Natural killer cell treated with Interleukin-12 subunit alpha and Interleukin-12 subunit beta and Interleukin-15 and Interleukin-18, amount 100 ng/mL, for 72 hours (primary cell): ENCODE measurements around the gene MINAR1. TPM values are rescaled to one million over a fixed set of nuclear protein-coding genes. Genes with fewer than 3 reads are reported as not detected.
"Not testable (repeated sequence)": the region's sequence is repeated elsewhere in the genome, so short reads cannot be mapped to it uniquely, and the experiment has no call there.

Experiments used
- ATAC-seq, 2 donors: fragments of 150-1000 bp; cut with Tn5 transposase in 1 of 2; sonication (Bioruptor Pico), chemical (Tn5 transposase) in 1 of 2; 2 replicates each; pipeline ENCODE4 v1.10.0; 2021
- DNase-seq: peaks from one replicate; pipeline ENCODE4 v3.0.0; 2022; ENCODE audit warnings: low spot score
- H3K27ac Mint-ChIP-seq, 2 donors: 1 replicate in 1 of 2; 2 replicates in 1 of 2; pipeline ENCODE4 v1.8.0; 2022; ENCODE audit warnings: mixed read lengths in 2 of 2, mild to moderate bottlenecking in 1 of 2, moderate library complexity in 1 of 2
- H3K27me3 Mint-ChIP-seq, 2 donors: 1 replicate in 1 of 2; 2 replicates in 1 of 2; pipeline ENCODE4 v1.8.0; 2022; ENCODE audit warnings: mixed read lengths in 2 of 2
- H3K36me3 Mint-ChIP-seq: one replicate; pipeline ENCODE4 v1.8.0; 2022; ENCODE audit warnings: mixed read lengths
- H3K4me1 Mint-ChIP-seq, 2 donors: 1 replicate in 1 of 2; 2 replicates in 1 of 2; pipeline ENCODE4 v1.8.0; 2022; ENCODE audit warnings: low read depth in 2 of 2, mixed read lengths in 2 of 2, mild to moderate bottlenecking in 1 of 2
- H3K4me3 Mint-ChIP-seq: one replicate; pipeline ENCODE4 v1.8.0; 2022; ENCODE audit warnings: mixed read lengths
- H3K9me3 Mint-ChIP-seq: 2 replicates; pipeline ENCODE4 v1.8.0; 2022; ENCODE audit warnings: mixed read lengths
- total RNA-seq, 2 donors: library from RNA; stranded (reverse); gene quantifications; one replicate each; pipeline ENCODE4 v1.2.3, GENCODE V29; 2022

The MINAR1 gene
- total RNA-seq, 2 donors from 2014 or later = 1.1 to 1.7 TPM

- Mint-ChIP-seq H3K4me3 (no peak overlapping the region), H3K36me3 (no peaks in the 10 kb centered on the region), H3K4me1 (no peaks in the 10 kb centered on the region), H3K27me3 (peaks cover 0 to 2% of the 10 kb centered on the region in 2 donors), H3K9me3 (no peaks in the 10 kb centered on the region), H3K27ac (no peak overlapping the region)
- DNase-seq = no peak
- ATAC-seq = no peak
Observed at GRCh38 chr15:79416876-79417275, 15.3 kb upstream of the MINAR1 start.

GRCh38 chr15:79418693-79419279 lies 13.3 kb upstream of the MINAR1 start:
- no peak for DNase-seq
- no peak overlapping the region for H3K4me3 Mint-ChIP-seq
- no peaks in the 10 kb centered on the region for H3K36me3 Mint-ChIP-seq
- peaks cover 0 to 2% of the 10 kb centered on the region in 2 donors for H3K27me3 Mint-ChIP-seq
- no peak for ATAC-seq
- no peaks in the 10 kb centered on the region for H3K4me1 Mint-ChIP-seq
- H3K27ac Mint-ChIP-seq = no peak overlapping the region
- H3K9me3 Mint-ChIP-seq = no peaks in the 10 kb centered on the region

- no peak overlapping the region for H3K27ac Mint-ChIP-seq
- no peak overlapping the region for H3K4me3 Mint-ChIP-seq
- DNase-seq = no peak
- ATAC-seq = no peak
- H3K27me3 Mint-ChIP-seq = peaks cover 26 to 38% of the 10 kb centered on the region in 2 donors
- H3K36me3 Mint-ChIP-seq = no peaks in the 10 kb centered on the region
- H3K4me1 Mint-ChIP-seq = no peaks in the 10 kb centered on the region
- H3K9me3 Mint-ChIP-seq = no peaks in the 10 kb centered on the region
Observed at GRCh38 chr15:79425591-79426295, 6.4 kb upstream of the MINAR1 start.

GRCh38 chr15:79426899-79427298 lies 5.2 kb upstream of the MINAR1 start:
- not testable (repeated sequence) for H3K9me3 Mint-ChIP-seq, H3K4me3 Mint-ChIP-seq, H3K36me3 Mint-ChIP-seq, H3K4me1 Mint-ChIP-seq, ATAC-seq, H3K27ac Mint-ChIP-seq, DNase-seq
- peaks cover 27 to 44% of the 10 kb centered on the region in 2 donors for H3K27me3 Mint-ChIP-seq

GRCh38 chr15:79427781-79428598 lies 4.1 kb upstream of the MINAR1 start:
- DNase-seq (no peak), ATAC-seq (no peak)
- Mint-ChIP-seq H3K4me1 (peaks cover 0 to 2% of the 10 kb centered on the region in 2 donors), H3K9me3 (no peaks in the 10 kb centered on the region), H3K27me3 (peaks cover 31 to 47% of the 10 kb centered on the region in 2 donors), H3K4me3 (no peak overlapping the region), H3K36me3 (no peaks in the 10 kb centered on the region), H3K27ac (no peak overlapping the region)

- H3K27me3 Mint-ChIP-seq = peaks cover 50 to 71% of the 10 kb centered on the region in 2 donors
- H3K36me3 Mint-ChIP-seq = no peaks in the 10 kb centered on the region
- H3K4me3 Mint-ChIP-seq = no peak overlapping the region
- no peak overlapping the region for H3K27ac Mint-ChIP-seq
- ATAC-seq (no peak), DNase-seq (no peak)
- peaks cover 0 to 2% of the 10 kb centered on the region in 2 donors for H3K4me1 Mint-ChIP-seq
- no peaks in the 10 kb centered on the region for H3K9me3 Mint-ChIP-seq
Observed at GRCh38 chr15:79430901-79431635, 1.1 kb upstream of the MINAR1 start.

- Mint-ChIP-seq H3K9me3 (peaks cover 6% of the 10 kb centered on the region), H3K27ac (no peak overlapping the region), H3K36me3 (no peaks in the 10 kb centered on the region), H3K4me3 (no peak overlapping the region), H3K27me3 (peaks cover 52 to 63% of the 10 kb centered on the region in 2 donors), H3K4me1 (peaks cover 0 to 6% of the 10 kb centered on the region in 2 donors)
- peak; percentile 11 to 25 for ATAC-seq
- DNase-seq = no peak
Observed at GRCh38 chr15:79432345-79433275, 474 bp downstream of the MINAR1 start.

- Mint-ChIP-seq H3K27me3 (peaks cover 50 to 57% of the 10 kb centered on the region in 2 donors), H3K9me3 (peaks cover 6% of the 10 kb centered on the region), H3K4me3 (no peak overlapping the region), H3K27ac (no peak overlapping the region), H3K36me3 (no peaks in the 10 kb centered on the region), H3K4me1 (peaks cover 0 to 6% of the 10 kb centered on the region in 2 donors)
- no peak for ATAC-seq
- no peak for DNase-seq
Observed at GRCh38 chr15:79433276-79433990, 1.3 kb downstream of the MINAR1 start.

GRCh38 chr15:79434361-79434760 lies 2.2 kb downstream of the MINAR1 start:
- H3K27me3 Mint-ChIP-seq = peaks cover 42 to 47% of the 10 kb centered on the region in 2 donors
- H3K4me3 Mint-ChIP-seq = no peak overlapping the region
- H3K9me3 Mint-ChIP-seq = peaks cover 6% of the 10 kb centered on the region
- H3K36me3 Mint-ChIP-seq = no peaks in the 10 kb centered on the region
- DNase-seq (no peak), ATAC-seq (no peak)
- peaks cover 0 to 6% of the 10 kb centered on the region in 2 donors for H3K4me1 Mint-ChIP-seq
- H3K27ac Mint-ChIP-seq = no peak overlapping the region

GRCh38 chr15:79436037-79436780 lies 4.1 kb downstream of the MINAR1 start:
- peaks cover 28 to 31% of the 10 kb centered on the region in 2 donors for H3K27me3 Mint-ChIP-seq
- no peak for DNase-seq
- no peaks in the 10 kb centered on the region for H3K36me3 Mint-ChIP-seq
- ATAC-seq = no peak
- peaks cover 6% of the 10 kb centered on the region for H3K9me3 Mint-ChIP-seq
- peaks cover 0 to 5% of the 10 kb centered on the region in 2 donors for H3K4me1 Mint-ChIP-seq
- H3K4me3 Mint-ChIP-seq = no peak overlapping the region
- H3K27ac Mint-ChIP-seq = no peak overlapping the region

- DNase-seq (no peak), ATAC-seq (peak in 1 of 2 donors; percentile 38)
- Mint-ChIP-seq H3K4me1 (peaks cover 0 to 4% of the 10 kb centered on the region in 2 donors), H3K4me3 (no peak overlapping the region), H3K36me3 (no peaks in the 10 kb centered on the region), H3K27ac (no peak overlapping the region), H3K27me3 (peaks cover 26 to 28% of the 10 kb centered on the region in 2 donors), H3K9me3 (peaks cover 6% of the 10 kb centered on the region)
Observed at GRCh38 chr15:79437275-79438000, 5.3 kb downstream of the MINAR1 start.
